GM12878 (cell line): Measurements from ENCODE around the gene C5. TPM values are rescaled to one million over a fixed set of nuclear protein-coding genes. Genes with fewer than 3 reads are reported as not detected.

Experiments used
- ATF3 ChIP-seq: IDR thresholded peaks from 2 replicates; pipeline ENCODE4 v1.6.1; 2011; ENCODE audit warnings: low read depth, mild to moderate bottlenecking, low read length, moderate library complexity, borderline replicate concordance; ENCODE audit errors: extremely low read depth
- BCL3 ChIP-seq: IDR thresholded peaks from 2 replicates; pipeline ENCODE4 v1.6.1; 2011; ENCODE audit warnings: borderline replicate concordance, low read depth, mild to moderate bottlenecking, moderate library complexity, low read length; ENCODE audit not compliant: insufficient read depth, poor library complexity, severe bottlenecking
- BCLAF1 ChIP-seq: fragments of 450-650 bp; IDR thresholded peaks from 2 replicates; pipeline ENCODE4 v1.6.1; 2017; ENCODE audit warnings: antibody characterized with exemption, mild to moderate bottlenecking, moderate library complexity
- CHD1 ChIP-seq: IDR thresholded peaks from 2 replicates; pipeline ENCODE4 v1.6.1; 2012; ENCODE audit warnings: low read depth, low read length, improper control_type of control experiment
- CHD2 ChIP-seq: IDR thresholded peaks from 2 replicates; pipeline ENCODE4 v1.6.1; 2011; ENCODE audit warnings: low read depth, low read length, improper control_type of control experiment, borderline replicate concordance
- EED ChIP-seq: sonication (generic); IDR thresholded peaks from 2 replicates; pipeline ENCODE4 v1.6.1; 2016; ENCODE audit warnings: antibody characterized with exemption, low read depth
- FOXM1 ChIP-seq: IDR thresholded peaks from 2 replicates; pipeline ENCODE4 v1.6.1; 2012; ENCODE audit warnings: low read depth, mild to moderate bottlenecking, inconsistent platforms, low read length, moderate library complexity
- HDGF ChIP-seq: fragments of 450-650 bp; IDR thresholded peaks from 2 replicates; pipeline ENCODE4 v1.6.1; 2016; ENCODE audit warnings: antibody characterized with exemption
- MTA3 ChIP-seq: IDR thresholded peaks from 2 replicates; pipeline ENCODE4 v1.6.1; 2012; ENCODE audit warnings: low read length, inconsistent platforms, borderline replicate concordance
- NFYA ChIP-seq: IDR thresholded peaks from 2 replicates; pipeline ENCODE4 v1.6.1; 2011; ENCODE audit warnings: low read depth, mild to moderate bottlenecking, low read length, improper control_type of control experiment, borderline replicate concordance
- NRF1 ChIP-seq: conservative IDR thresholded peaks from 2 replicates; pipeline ENCODE4 v1.6.1; 2011; ENCODE audit warnings: mild to moderate bottlenecking, low read depth, low read length, improper control_type of control experiment
- PBX3 ChIP-seq: IDR thresholded peaks from 2 replicates; pipeline ENCODE4 v1.6.1; 2011; ENCODE audit warnings: mild to moderate bottlenecking, low read depth, low read length, moderate library complexity; ENCODE audit not compliant: insufficient replicate concordance
- RAD21 ChIP-seq: IDR thresholded peaks from 2 replicates; pipeline ENCODE4 v1.6.1; 2011; ENCODE audit warnings: mild to moderate bottlenecking, low read depth, low read length, moderate library complexity; ENCODE audit not compliant: insufficient read depth
- SMAD5 ChIP-seq: IDR thresholded peaks from 2 replicates; pipeline ENCODE4 v1.6.1; 2016; ENCODE audit warnings: antibody characterized with exemption, low read depth
- SMARCA5 ChIP-seq: fragments of 450-650 bp; IDR thresholded peaks from 2 replicates; pipeline ENCODE4 v1.6.1; 2017; ENCODE audit warnings: mild to moderate bottlenecking
- SPI1 ChIP-seq: IDR thresholded peaks from 2 replicates; pipeline ENCODE4 v1.6.1; 2011; ENCODE audit warnings: low read depth, mild to moderate bottlenecking, low read length, moderate library complexity, borderline replicate concordance; ENCODE audit not compliant: insufficient read depth
- SREBF1 ChIP-seq: IDR thresholded peaks from 2 replicates; pipeline ENCODE4 v1.6.1; 2012; ENCODE audit warnings: mild to moderate bottlenecking, low read length
- STAT3 ChIP-seq: IDR thresholded peaks from 2 replicates; pipeline ENCODE4 v1.6.1; 2011; ENCODE audit warnings: low read depth, low read length, improper control_type of control experiment
- YY1 ChIP-seq: IDR thresholded peaks from 2 replicates; pipeline ENCODE4 v1.6.1; 2011; ENCODE audit warnings: low read depth, mild to moderate bottlenecking, low read length
- ZBTB33 ChIP-seq: fragments of 450-650 bp; IDR thresholded peaks from 2 replicates; pipeline ENCODE4 v1.6.1; 2017; ENCODE audit warnings: mild to moderate bottlenecking
- ZNF207 ChIP-seq: fragments of 450-650 bp; IDR thresholded peaks from 2 replicates; pipeline ENCODE4 v1.6.1; 2014; ENCODE audit warnings: antibody characterized with exemption, mild to moderate bottlenecking, borderline replicate concordance
- polyA plus RNA-seq, 11 experiments: library from polyadenylated mRNA; depleted of rRNA in 4 of 11; unstranded in 6 of 11; stranded (reverse) in 5 of 11; fragments of >200 nt; fragmentation: Nextera tagmentation in 4 of 11; fragmentation: Illumina TruSeq in 1 of 11; extraction: Ambion mirVana in 4 of 11; extraction: Trizol in 1 of 11; gene quantifications; 1 replicate in 1 of 11; 2 replicates in 10 of 11; pipeline versions ENCODE4 v1.2.1 to v1.2.3, GENCODE V29; 2011 to 2016; ENCODE audit warnings: inconsistent platforms in 2 of 11, missing spikeins in 2 of 11, low read depth in 1 of 11
- total RNA-seq, 4 experiments: library from RNA; depleted of rRNA in 3 of 4; stranded (reverse); fragments of >200 nt in 3 of 4; fragmentation: Illumina TruSeq in 1 of 4; extraction: Trizol in 1 of 4; gene quantifications; 2 replicates each; pipeline versions ENCODE4 v1.2.1 to v1.2.3, GENCODE V29; 2013 to 2021

Gene C5
- total and polyA plus RNA-seq, 10 of the 15 experiments (the other 5 are each of a cell fraction or from before 2014, with no cell fraction given): 0.39 to 2.2 (median 1.2) TPM

GRCh38 chr9:121074370-121075250, 24.5 kb upstream of the C5 start, which contains the start of gene CNTRL (continued):
- no peak for TF ChIP-seq SPI1
- TF ChIP-seq ZBTB33: no peak
- TF ChIP-seq SMARCA5: peak; percentile 50; the same call in 1 of the 2 replicates
- TF ChIP-seq RAD21: no peak
- TF ChIP-seq BCL3: no peak
- no peak for TF ChIP-seq NRF1
- no peak for TF ChIP-seq STAT3
- no peak for TF ChIP-seq PBX3
- no peak; the same call in 1 of the 2 replicates for TF ChIP-seq ZNF207
- TF ChIP-seq CHD2: peak; percentile 59; the same call in 1 of the 2 replicates
- peak; percentile 36; the same call in 1 of the 2 replicates for TF ChIP-seq CHD1
- TF ChIP-seq SMAD5: peak; percentile 70
- TF ChIP-seq MTA3: peak; percentile 10; the same call in 1 of the 2 replicates
- peak; percentile 80; the same call in 1 of the 2 replicates for TF ChIP-seq EED
- no peak for TF ChIP-seq SREBF1
- TF ChIP-seq YY1: peak; percentile 97
- no peak for TF ChIP-seq ATF3
- no peak for TF ChIP-seq FOXM1
- TF ChIP-seq BCLAF1: no peak
- TF ChIP-seq NFYA: no peak
- TF ChIP-seq HDGF: peak; percentile 82; the same call in 1 of the 2 replicates
